ENCODE results near the gene C2CD4C.

GRCh38 chr19:441213-441836 lies 32.4 kb upstream of the C2CD4C start:
- no peak for TF ChIP-seq REST (IDR thresholded peaks at IDR 0.05; ENCODE audit: borderline replicate concordance)
- TF ChIP-seq, protein P1, sequence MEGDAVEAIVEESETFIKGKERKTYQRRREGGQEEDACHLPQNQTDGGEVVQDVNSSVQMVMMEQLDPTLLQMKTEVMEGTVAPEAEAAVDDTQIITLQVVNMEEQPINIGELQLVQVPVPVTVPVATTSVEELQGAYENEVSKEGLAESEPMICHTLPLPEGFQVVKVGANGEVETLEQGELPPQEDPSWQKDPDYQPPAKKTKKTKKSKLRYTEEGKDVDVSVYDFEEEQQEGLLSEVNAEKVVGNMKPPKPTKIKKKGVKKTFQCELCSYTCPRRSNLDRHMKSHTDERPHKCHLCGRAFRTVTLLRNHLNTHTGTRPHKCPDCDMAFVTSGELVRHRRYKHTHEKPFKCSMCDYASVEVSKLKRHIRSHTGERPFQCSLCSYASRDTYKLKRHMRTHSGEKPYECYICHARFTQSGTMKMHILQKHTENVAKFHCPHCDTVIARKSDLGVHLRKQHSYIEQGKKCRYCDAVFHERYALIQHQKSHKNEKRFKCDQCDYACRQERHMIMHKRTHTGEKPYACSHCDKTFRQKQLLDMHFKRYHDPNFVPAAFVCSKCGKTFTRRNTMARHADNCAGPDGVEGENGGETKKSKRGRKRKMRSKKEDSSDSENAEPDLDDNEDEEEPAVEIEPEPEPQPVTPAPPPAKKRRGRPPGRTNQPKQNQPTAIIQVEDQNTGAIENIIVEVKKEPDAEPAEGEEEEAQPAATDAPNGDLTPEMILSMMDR (IDR thresholded peaks at IDR 0.05; ENCODE audit: poor library complexity, severe bottlenecking) = no peak
- TF ChIP-seq POLR2AphosphoS5 (IDR thresholded peaks at IDR 0.05) = no peak
- no peak for TF ChIP-seq EP300 (conservative IDR thresholded peaks at IDR 0.05; ENCODE audit: poor library complexity, severe bottlenecking)
- TF ChIP-seq EZH2 (IDR thresholded peaks at IDR 0.05; ENCODE audit: borderline replicate concordance, insufficient read depth, low read length, poor library complexity, severe bottlenecking) = no peak
- TF ChIP-seq RAD21 (conservative IDR thresholded peaks at IDR 0.05) = no peak

All from neural cell (in vitro differentiated cells).